Measurements from ENCODE around the gene GNA14. TPM values are rescaled to one million over a fixed set of nuclear protein-coding genes. Genes with fewer than 3 reads are reported as not detected.

The GNA14 gene
- total and polyA plus RNA-seq, 7 donors: 5.0 to 29.2 (median 7.8) TPM

DNA sequence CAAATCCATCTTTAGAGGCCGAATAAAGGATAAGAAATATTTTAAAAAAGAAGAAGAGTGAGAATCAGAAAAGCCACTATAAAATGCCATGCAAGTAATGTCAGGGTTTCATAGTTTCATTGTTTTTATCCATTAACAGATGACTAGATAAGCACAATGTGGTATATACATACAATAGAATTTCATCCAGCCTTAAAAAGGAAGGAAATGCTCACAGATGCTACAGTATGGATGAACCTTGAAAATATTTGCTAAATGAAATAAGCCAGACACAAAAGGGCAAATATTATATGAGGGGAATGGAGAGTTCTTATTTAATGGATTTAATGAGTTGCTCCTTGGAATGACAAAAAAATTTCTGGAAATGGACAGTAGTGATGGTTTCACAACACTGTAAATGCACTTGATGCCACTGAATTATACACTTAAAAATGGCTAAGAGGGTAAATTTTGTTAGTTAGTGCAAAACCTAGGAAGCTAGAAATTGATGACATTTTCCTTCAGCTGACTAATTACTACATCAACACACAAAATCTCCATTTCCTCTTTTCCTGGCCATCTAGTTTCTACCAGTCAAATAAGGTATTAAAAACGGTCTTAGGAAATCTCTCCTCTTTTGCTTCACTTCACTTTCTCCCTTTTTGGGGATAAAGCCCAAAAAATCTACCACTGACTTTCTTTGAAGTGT is 86.6 kb downstream of the GNA14 start:
- Histone ChIP-seq H3K4me1 (no peaks in the 10 kb centered on the region), H3K27ac (no peak overlapping the region), H3K36me3 (no peaks in the 10 kb centered on the region), H3K4me3 (no peak overlapping the region), H3K27me3 (no peaks in the 10 kb centered on the region), H3K9me3 (no peaks in the 10 kb centered on the region)
- no peak for DNase-seq
- WGBS, 2 donors: 70 to 86% methylated on average over 2 of the region's 2 CpGs
- TF ChIP-seq, protein P1, sequence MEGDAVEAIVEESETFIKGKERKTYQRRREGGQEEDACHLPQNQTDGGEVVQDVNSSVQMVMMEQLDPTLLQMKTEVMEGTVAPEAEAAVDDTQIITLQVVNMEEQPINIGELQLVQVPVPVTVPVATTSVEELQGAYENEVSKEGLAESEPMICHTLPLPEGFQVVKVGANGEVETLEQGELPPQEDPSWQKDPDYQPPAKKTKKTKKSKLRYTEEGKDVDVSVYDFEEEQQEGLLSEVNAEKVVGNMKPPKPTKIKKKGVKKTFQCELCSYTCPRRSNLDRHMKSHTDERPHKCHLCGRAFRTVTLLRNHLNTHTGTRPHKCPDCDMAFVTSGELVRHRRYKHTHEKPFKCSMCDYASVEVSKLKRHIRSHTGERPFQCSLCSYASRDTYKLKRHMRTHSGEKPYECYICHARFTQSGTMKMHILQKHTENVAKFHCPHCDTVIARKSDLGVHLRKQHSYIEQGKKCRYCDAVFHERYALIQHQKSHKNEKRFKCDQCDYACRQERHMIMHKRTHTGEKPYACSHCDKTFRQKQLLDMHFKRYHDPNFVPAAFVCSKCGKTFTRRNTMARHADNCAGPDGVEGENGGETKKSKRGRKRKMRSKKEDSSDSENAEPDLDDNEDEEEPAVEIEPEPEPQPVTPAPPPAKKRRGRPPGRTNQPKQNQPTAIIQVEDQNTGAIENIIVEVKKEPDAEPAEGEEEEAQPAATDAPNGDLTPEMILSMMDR (IDR thresholded peaks at IDR 0.05): no peak
- TF ChIP-seq EP300 (IDR thresholded peaks at IDR 0.05): no peak
- TF ChIP-seq POLR2A (IDR thresholded peaks at IDR 0.05): no peak
- TF ChIP-seq POLR2AphosphoS5 (IDR thresholded peaks at IDR 0.05): no peak
- intact Hi-C loops (cut with DNase I): no loop called here

DNA sequence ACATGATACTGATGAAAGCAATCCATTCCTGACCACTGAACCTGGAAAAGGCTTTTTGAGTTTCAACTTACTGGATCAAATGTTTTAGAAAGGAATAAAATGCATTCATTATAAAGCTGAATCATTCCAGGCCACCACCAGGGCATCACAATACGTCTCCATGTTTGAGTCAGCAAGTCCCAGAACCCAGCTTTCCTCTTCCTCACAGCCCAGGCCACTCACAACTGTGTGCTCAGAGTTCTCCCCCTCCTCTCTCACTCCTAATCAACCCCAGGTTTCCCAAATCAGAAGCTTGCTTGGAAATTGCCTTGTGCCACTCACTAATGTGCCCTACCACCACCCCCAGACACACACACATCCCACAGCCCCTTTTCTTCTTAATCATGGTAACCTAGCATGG is 91.7 kb downstream of the GNA14 start:
- no peak overlapping the region for H3K4me3 ChIP-seq
- TF ChIP-seq POLR2AphosphoS5 (IDR thresholded peaks at IDR 0.05): no peak
- TF ChIP-seq, protein P1 (IDR thresholded peaks at IDR 0.05): no peak
- TF ChIP-seq POLR2A (IDR thresholded peaks at IDR 0.05): no peak
- TF ChIP-seq EP300 (IDR thresholded peaks at IDR 0.05): no peak
- intact Hi-C loops (cut with DNase I): no loop called here
- no peaks in the 10 kb centered on the region for H3K27me3 ChIP-seq
- H3K36me3 ChIP-seq: no peaks in the 10 kb centered on the region
- WGBS, 2 donors: 75 to 88% methylated on average over 1 of the region's 1 CpG
- H3K9me3 ChIP-seq: no peaks in the 10 kb centered on the region
- H3K4me1 ChIP-seq: peaks cover 0 to 16% (median 7%) of the 10 kb centered on the region in 4 donors
- DNase-seq: no peak
- no peak overlapping the region for H3K27ac ChIP-seq

DNA sequence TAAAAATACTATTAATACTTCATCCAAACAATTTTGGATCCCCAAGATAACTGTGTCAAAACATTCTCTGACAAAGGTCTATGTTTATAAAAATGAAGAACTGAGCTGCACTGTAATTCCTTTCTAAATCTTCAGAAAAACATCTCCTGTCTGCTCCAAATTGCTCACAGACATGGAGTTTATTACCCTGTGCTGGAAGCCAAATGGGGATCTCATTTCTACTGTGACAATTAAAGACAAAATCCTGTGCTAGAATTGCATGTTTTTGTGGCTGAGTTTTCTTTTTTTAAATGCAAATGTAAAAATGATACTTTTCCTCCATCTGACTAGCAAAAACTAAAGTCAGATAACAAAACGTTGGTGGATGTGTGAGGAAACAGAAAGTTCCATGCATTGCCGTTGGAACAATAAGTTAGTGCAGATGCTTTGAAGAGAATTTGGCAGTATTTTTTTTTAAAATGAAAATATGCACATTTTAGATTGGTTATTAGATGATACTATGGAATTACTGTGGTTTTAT is 93.5 kb downstream of the GNA14 start:
- intact Hi-C loops (cut with DNase I): no loop called here
- Histone ChIP-seq H3K4me1 (peaks cover 0 to 16% (median 7%) of the 10 kb centered on the region in 4 donors), H3K27me3 (no peaks in the 10 kb centered on the region), H3K9me3 (no peaks in the 10 kb centered on the region), H3K27ac (peak overlapping the region in 1 of 4 donors; percentile 23), H3K36me3 (no peaks in the 10 kb centered on the region), H3K4me3 (no peak overlapping the region)
- no peak for DNase-seq
- TF ChIP-seq EP300 (IDR thresholded peaks at IDR 0.05) (no peak), POLR2A (IDR thresholded peaks at IDR 0.05) (no peak), POLR2AphosphoS5 (IDR thresholded peaks at IDR 0.05) (no peak)
- TF ChIP-seq, protein P1 (IDR thresholded peaks at IDR 0.05): no peak
- WGBS, 2 donors: 46 to 59% methylated on average over 2 of the region's 2 CpGs

DNA sequence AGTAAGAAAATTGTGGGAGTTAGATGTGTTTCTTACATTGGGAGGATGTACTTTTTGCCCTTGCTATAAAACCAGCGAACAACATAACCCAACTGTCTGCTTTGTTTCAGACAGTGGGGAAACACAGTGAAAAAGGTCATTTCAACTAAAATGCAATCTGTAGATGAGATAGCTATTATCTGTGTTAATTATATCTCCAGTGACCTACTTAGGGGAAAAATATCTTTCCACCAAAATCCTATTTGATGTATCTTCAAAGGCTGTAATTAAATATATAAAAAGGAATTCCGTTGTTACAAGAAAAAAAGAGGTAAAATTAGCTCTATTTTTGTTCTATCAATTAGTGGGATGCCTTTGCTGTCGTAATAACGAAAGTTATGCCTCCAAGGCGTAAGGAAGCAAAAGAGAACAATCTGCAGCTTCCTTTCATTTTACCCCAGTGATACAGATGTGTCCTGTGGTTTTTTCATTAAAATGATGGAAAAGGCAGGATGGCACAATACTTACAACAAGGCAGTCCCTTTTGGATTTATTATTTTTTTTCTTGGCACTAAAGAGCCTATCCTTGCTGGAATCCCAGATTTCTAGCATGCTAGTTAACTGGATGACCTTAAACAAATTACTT is 100.9 kb downstream of the GNA14 start:
- Histone ChIP-seq H3K36me3 (no peaks in the 10 kb centered on the region), H3K4me3 (no peak overlapping the region), H3K4me1 (no peaks in the 10 kb centered on the region), H3K9me3 (no peaks in the 10 kb centered on the region), H3K27ac (no peak overlapping the region), H3K27me3 (no peaks in the 10 kb centered on the region)
- DNase-seq: no peak
- 87 to 93% methylated on average over 5 of the region's 5 CpGs for WGBS, 2 donors
- intact Hi-C loops (cut with DNase I): no loop called here
- TF ChIP-seq EP300 (IDR thresholded peaks at IDR 0.05): no peak
- TF ChIP-seq, protein P1 (IDR thresholded peaks at IDR 0.05): no peak
- TF ChIP-seq POLR2AphosphoS5 (IDR thresholded peaks at IDR 0.05): no peak
- no peak for TF ChIP-seq POLR2A (IDR thresholded peaks at IDR 0.05)
